Measurements from ENCODE around the gene PHTF1. TPM values are rescaled to one million over a fixed set of nuclear protein-coding genes. Genes with fewer than 3 reads are reported as not detected.
"Not testable (repeated sequence)": the region's sequence is repeated elsewhere in the genome, so short reads cannot be mapped to it uniquely, and the experiment has no call there.

Gene PHTF1
- total RNA-seq, 1 donor from 2014 or later = 12.3 TPM

- no peak for DNase-seq (ENCODE audit: low spot score)
- ATAC-seq = no peak
- intact Hi-C loops (cut with DNase I) = no loop called here
These were observed 15.2 kb downstream of the PHTF1 start for GRCh38 chr1:113744114-113744513.

DNA sequence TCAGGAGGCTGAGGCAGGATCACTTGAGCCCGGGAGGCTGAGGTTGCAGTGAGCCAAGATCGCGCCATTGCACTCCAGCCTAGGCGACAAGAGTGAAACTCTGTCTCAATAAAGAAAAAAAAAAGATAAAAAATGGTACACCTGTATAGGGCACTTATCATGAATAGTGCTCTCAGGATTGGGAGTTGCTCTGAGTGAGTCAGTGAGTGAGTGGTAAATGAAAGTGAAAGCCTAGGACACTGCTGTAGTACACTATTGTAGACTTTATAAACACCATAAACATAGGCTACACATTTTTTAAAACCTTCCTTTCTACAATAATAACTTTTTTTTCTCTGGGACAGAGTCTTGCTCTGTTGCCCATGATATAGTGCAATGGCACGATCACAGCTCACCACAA lies 16.8 kb downstream of the PHTF1 start:
- DNase-seq (ENCODE audit: low spot score) = no peak
- no peak for ATAC-seq
- intact Hi-C loops (cut with DNase I) = no loop called here

DNA sequence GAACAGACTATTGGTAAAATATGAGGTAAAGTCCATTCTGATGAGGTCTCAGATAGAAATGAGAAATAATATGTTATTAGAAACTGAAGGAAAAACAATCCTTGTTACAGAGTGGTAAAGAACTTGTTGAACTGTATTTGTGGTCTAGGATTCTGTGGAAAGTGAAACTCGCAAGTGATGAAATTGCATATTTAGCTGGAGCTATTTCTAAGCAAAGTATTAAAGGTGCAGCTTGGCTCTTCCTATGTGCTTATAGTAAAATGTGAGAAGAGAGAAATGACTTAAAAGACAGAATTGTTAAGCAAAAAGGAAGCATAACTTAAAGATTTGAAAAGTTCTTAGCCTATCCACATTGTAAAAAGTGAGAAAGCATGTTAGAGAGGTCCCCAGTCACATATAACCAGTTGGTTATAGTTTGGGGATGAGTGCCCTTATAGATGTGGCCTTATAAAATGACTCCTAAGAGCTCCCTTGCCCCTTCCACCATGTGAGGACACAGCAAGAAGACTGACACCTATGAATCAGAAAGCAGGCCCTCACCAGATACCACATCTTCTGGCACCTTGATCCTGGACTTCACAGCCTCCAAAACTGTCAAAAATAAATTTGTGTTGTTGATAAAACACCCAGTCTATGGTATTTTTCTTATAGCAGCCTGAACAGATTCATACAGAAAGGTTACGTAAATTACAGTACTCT lies 24.8 kb downstream of the PHTF1 start:
- no peak for DNase-seq (ENCODE audit: low spot score)
- ATAC-seq = no peak
- intact Hi-C loops (cut with DNase I) = no loop called here

DNA sequence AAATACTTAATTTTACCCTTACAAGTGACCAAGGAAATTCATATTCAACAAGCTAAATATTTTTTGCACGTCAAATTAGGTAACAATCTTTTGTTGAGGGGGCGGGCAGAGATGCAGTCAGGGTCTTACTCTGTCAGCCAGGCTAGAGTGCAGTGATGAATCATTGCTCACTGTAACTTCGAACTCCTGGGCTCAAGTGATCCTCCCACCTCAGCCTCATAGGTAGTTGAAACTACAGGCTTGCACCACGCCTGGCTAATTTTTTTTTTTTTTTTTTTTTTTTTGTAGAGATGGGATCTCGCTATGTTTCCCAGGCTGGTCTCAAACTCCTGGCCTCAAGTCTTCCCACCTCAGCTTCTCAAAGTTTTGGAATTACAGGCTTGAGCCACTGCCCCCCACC lies 26.5 kb downstream of the PHTF1 start:
- DNase-seq (ENCODE audit: low spot score) (no peak), ATAC-seq (no peak)
- intact Hi-C loops (cut with DNase I) = no loop called here

DNA sequence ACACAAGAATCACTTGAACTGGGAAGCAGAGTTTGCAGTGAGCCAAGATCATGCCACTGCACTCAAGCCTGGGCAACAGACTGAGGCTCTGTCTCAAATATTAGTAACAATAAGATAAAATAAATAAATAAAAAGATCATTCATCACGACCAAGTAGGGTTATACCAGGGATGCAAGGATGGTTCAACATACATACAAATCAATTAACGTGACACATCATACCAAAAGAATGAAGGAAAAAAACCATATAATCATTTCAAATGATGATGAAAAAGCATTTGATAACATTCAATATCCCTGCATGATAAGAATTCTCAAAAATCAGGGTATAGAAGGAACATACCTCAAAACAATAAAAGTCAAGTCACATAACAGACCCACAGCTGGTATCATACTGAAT lies 38.3 kb downstream of the PHTF1 start:
- no peak for DNase-seq (ENCODE audit: low spot score)
- no peak for ATAC-seq
- intact Hi-C loops (cut with DNase I) = no loop called here

DNA sequence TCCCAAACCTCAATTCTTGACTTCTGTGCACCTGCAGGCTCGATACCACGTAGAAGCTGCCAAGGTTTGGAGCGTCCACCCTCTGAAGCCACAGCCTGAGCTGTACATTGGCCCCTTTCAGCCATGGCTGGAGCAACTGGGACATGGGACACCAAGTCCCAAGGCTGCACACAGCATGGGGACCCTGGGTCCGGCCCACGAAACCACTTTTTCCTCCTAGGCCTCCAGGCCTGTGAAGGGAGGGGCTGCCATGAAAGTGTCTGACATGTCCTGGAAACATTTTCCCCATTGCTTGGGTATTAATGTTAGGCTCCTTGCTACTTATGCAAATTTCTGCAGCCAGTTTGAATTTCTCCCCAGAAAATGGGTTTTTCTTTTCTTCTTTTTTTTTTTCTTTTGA lies 40.7 kb downstream of the PHTF1 start:
- intact Hi-C loops (cut with DNase I); DNase-seq (ENCODE audit: low spot score); ATAC-seq: not testable (repeated sequence)

GRCh38 chr1:113717506-113717905 lies 41.8 kb downstream of the PHTF1 start:
- intact Hi-C loops (cut with DNase I); ATAC-seq; DNase-seq (ENCODE audit: low spot score): not testable (repeated sequence)

- no peak for ATAC-seq
- intact Hi-C loops (cut with DNase I) = no loop called here
- no peak for DNase-seq (ENCODE audit: low spot score)
These were observed 44.5 kb downstream of the PHTF1 start for GRCh38 chr1:113714606-113715269.

DNA sequence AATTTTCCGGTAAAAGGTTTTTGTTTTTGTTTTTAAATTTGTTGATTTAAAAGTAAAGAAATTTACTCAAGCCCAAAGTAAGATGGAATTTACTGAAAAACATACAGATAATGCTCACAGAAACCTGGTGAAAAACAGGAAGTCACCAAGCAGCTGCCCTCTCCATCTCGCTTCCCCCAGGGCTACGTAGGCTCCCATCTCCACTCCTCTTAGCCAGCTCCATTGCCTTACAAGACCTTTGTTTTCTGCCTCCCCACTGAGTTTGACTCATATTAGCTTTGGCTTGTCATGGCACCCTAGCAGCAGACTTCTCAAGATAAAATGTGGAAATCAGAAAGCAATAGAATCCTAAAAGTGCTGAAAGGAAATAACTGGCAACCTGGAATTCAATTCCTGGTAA lies 57.9 kb downstream of the PHTF1 start:
- intact Hi-C loops (cut with DNase I) = no loop called here
- ATAC-seq (no peak), DNase-seq (ENCODE audit: low spot score) (no peak)

DNA sequence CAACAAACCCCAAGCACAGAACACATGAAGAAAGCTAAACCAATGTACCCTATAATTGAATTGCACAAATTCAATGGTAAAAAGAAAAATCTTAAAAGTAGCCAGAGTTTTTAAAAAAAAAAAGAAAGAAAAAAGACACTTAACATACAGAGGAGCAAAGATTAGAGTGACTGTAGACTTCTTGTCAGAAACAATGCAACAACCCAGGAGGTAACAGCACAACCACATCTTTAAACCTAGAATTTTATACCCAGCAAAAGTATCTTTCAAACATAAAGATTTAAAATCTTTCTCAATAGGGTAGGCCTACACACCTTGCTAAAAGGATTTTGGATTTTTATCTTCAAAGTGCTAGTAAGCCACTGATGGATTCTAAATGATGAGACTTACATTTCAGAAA lies 64.4 kb downstream of the PHTF1 start:
- intact Hi-C loops (cut with DNase I) = loop anchor here (5.0 kb wide), 1 partner anchor 453 kb away; no protein-coding TSS in a partner anchor
- ATAC-seq (no peak), DNase-seq (ENCODE audit: low spot score) (no peak)

DNA sequence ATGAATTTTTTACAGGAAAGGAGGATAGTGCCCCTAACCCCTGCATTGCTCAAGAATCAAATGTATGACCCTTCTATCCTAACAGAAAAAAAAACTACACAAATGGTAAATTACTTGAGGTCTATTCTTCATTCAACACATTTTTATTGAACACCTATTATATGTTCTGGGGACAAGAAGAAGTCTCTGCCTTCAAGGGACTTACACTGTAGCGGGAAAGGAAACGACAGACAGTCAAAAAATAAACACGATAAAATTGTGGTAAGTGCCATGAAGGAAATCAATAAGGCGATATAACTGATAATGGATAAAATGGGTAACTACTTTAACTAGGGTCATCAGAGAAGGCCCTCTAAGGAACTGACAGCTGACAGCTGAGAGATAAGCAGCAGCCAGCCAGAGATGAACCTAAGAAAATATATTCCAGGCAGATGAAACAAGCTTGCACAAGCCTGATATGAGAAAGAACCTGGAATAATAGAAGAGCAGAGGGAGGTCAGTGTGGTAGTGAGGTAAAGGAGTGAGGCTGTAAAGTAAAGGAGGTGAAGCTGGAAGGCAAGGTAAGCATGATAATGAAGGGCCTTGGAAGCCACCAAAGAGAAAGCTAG lies 66.4 kb downstream of the PHTF1 start:
- ATAC-seq = no peak
- DNase-seq (ENCODE audit: low spot score) = no peak
- intact Hi-C loops (cut with DNase I) = loop anchor here (5.0 kb wide), 1 partner anchor 451 kb away; no protein-coding TSS in a partner anchor

- intact Hi-C loops (cut with DNase I) = loop anchor here (5.0 kb wide), 1 partner anchor 450 kb away; no protein-coding TSS in a partner anchor
- ATAC-seq (no peak), DNase-seq (ENCODE audit: low spot score) (no peak)
These were observed 66.9 kb downstream of the PHTF1 start for GRCh38 chr1:113692342-113692741.

DNA sequence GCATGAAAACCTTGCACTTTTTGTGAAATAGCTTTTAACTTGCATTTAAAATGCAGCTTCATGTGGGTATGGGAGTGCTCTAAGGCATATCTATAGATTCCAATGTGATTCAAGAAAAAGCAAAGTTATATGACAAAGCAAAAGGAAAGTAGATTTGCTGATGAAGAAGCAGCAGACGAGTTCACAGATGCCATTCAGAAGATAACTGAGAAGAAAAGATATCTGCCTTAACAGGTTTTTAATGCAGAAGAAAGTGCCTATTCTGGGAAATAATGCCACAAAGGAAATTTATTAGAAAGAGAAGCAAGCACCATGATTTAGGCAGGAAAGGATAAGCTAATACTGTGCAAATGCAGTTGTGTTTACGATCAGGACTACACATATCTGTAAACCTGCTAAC lies 68.1 kb downstream of the PHTF1 start:
- ATAC-seq (no peak), DNase-seq (ENCODE audit: low spot score) (no peak)
- intact Hi-C loops (cut with DNase I) = loop anchor here (5.0 kb wide), 1 partner anchor 449 kb away; no protein-coding TSS in a partner anchor

DNA sequence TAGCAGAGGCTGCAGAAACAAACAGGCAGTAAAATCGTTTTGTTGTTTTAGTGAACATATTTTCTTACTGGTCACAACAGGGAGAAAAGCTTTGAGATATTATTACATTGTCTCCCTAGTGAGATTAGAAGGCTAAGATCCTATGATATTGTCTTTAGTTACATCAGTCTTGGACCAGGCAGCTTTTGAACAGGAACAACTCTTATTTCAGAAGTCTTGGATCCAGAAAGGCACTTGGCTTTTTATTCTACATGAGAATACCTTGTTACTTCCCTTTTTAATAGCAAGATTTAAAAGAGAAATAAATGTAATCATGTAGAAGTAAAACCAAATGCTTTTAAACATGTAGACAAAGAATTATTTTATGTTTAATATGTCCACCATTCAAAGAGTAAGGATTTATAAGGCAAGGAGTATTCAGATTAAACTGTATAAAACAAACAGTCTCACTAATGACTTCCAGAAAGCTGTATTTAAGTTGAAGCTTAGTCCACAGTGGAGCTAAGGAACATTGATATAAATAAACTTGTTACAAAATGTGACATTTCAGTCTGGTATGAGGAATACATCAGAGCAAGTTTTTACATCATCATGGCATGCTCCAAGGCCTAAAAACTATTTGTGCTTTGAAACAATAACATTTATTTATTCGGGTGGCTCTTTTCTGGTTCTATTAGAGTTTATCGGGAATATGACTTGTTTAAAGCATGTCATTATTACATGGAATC lies 72.2 kb downstream of the PHTF1 start:
- DNase-seq (ENCODE audit: low spot score) (no peak), ATAC-seq (no peak)
- intact Hi-C loops (cut with DNase I) = no loop called here

DNA sequence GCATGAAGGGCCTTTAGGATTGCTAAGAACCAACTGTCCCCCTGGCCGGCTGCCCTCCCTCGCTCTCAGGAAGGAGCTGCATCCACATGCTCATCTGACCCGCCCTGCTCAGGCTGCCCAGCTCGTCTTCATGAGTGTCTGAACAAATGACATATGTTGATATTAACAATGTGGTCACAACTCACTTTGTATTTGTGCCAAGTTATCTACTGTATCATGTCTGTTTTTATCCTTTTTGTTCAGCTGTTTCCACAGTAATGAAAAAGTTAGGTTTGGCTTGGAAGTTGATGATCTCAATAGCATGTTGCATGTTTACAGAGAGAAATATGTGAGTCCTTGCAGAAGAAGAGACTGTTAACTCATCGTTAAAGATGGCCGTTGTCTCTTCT lies 75.1 kb downstream of the PHTF1 start:
- DNase-seq (ENCODE audit: low spot score) (peak; percentile 78), ATAC-seq (peak; percentile 91)
- intact Hi-C loops (cut with DNase I) = no loop called here

GRCh38 chr1:113683384-113684152 lies 75.7 kb downstream of the PHTF1 start:
- ATAC-seq (peak; percentile 82), DNase-seq (ENCODE audit: low spot score) (no peak)
- intact Hi-C loops (cut with DNase I) = no loop called here

DNA sequence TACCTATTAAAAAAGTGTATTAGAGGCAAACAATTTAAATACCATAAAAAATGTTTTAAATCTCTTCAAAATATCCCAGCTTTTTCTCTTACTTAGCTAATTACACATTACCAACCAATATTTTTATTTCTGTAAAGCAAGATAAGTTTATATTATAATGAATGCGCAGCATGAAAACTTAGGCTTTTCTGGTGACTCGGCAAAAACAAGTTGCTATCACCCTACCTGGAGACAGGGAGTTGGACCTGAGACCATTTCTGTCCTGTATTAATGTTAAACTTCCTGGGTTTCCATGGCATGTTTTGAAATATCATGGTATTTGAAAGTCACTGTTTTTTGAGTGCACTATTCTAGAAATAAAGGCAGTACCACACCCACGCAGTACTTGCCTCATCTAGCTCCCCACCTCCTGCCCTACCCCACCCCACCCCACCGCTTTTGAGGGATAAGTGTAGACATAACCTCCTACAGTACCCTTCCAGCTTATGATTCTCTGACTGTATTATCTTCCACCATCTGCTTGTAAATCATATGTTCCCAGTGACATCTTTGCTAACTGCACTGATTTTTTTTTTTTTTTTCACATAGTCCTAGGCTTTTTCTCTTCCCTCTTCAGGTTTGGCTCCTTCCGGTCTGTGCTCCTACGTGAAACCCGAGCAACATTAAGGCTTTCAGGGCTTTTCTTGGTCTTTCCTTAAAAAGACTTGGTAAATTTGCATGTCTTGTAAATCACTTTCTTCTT lies 77.5 kb downstream of the PHTF1 start:
- intact Hi-C loops (cut with DNase I) = no loop called here
- no peak for ATAC-seq
- DNase-seq (ENCODE audit: low spot score) = no peak

DNA sequence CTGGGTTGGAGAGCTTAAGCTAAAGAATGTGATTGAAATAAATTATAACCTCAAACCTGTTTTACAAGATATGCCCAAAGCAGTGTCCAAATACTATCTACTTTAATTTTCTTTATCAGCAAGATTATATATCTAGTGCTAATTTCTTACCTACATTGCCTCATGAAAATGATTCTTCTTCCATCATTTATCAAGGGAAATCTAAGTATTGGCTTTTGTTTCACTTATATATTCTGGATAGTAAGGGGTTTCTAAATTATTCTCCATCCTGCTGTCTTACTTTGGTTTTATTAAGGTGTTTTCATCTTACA lies 81.2 kb downstream of the PHTF1 start:
- ATAC-seq (no peak), DNase-seq (ENCODE audit: low spot score) (no peak)
- intact Hi-C loops (cut with DNase I) = loop anchor here (10.0 kb wide), 1 partner anchor 533 kb away; no protein-coding TSS in a partner anchor
